Neural cell (in vitro differentiated cells): ENCODE results near the gene MBD4.
"Not testable (repeated sequence)": the region's sequence is repeated elsewhere in the genome, so short reads cannot be mapped to it uniquely, and the experiment has no call there.

Experiments
- EP300 ChIP-seq: fragments of 450-650 bp; conservative IDR thresholded peaks from 2 replicates; pipeline ENCODE4 v1.6.1; 2014; ENCODE audit warnings: antibody characterized with exemption, mild to moderate bottlenecking, moderate library complexity; ENCODE audit not compliant: poor library complexity, severe bottlenecking
- EZH2 ChIP-seq: fragments of 200-600, 300-800 bp; shearing (Covaris generic), sonication (generic); IDR thresholded peaks from 2 replicates; pipeline ENCODE4 v1.6.1; 2014; ENCODE audit warnings: antibody characterized with exemption, low read length, borderline replicate concordance, mild to moderate bottlenecking; ENCODE audit not compliant: insufficient read depth, poor library complexity, severe bottlenecking
- MXI1 ChIP-seq: fragments of 450-650 bp; conservative IDR thresholded peaks from 2 replicates; pipeline ENCODE4 v1.6.1; 2014; ENCODE audit warnings: antibody characterized with exemption, mild to moderate bottlenecking; ENCODE audit not compliant: poor library complexity, severe bottlenecking
- POLR2AphosphoS5 ChIP-seq: IDR thresholded peaks from 2 replicates; pipeline ENCODE4 v1.6.1; 2012
- RAD21 ChIP-seq: fragments of 450-650 bp; conservative IDR thresholded peaks from 2 replicates; pipeline ENCODE4 v1.6.1; 2014; ENCODE audit warnings: antibody characterized with exemption, mild to moderate bottlenecking, moderate library complexity
- TF ChIP-seq, protein P1 (sequence below): fragments of 450-650 bp; IDR thresholded peaks from 2 replicates; pipeline ENCODE4 v1.5.1; 2014; ENCODE audit warnings: antibody characterized with exemption, mild to moderate bottlenecking, moderate library complexity; ENCODE audit not compliant: poor library complexity, severe bottlenecking
- TF ChIP-seq, protein P2 (sequence below): IDR thresholded peaks from 2 replicates; pipeline ENCODE4 v1.6.1; 2012; ENCODE audit warnings: borderline replicate concordance

GRCh38 chr3:129487868-129488335 lies 48.2 kb upstream of the MBD4 start:
- TF ChIP-seq EZH2, RAD21, EP300, POLR2AphosphoS5, MXI1: not testable (repeated sequence)
- TF ChIP-seq, protein P1, sequence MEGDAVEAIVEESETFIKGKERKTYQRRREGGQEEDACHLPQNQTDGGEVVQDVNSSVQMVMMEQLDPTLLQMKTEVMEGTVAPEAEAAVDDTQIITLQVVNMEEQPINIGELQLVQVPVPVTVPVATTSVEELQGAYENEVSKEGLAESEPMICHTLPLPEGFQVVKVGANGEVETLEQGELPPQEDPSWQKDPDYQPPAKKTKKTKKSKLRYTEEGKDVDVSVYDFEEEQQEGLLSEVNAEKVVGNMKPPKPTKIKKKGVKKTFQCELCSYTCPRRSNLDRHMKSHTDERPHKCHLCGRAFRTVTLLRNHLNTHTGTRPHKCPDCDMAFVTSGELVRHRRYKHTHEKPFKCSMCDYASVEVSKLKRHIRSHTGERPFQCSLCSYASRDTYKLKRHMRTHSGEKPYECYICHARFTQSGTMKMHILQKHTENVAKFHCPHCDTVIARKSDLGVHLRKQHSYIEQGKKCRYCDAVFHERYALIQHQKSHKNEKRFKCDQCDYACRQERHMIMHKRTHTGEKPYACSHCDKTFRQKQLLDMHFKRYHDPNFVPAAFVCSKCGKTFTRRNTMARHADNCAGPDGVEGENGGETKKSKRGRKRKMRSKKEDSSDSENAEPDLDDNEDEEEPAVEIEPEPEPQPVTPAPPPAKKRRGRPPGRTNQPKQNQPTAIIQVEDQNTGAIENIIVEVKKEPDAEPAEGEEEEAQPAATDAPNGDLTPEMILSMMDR: not testable (repeated sequence)
- TF ChIP-seq, protein P2, sequence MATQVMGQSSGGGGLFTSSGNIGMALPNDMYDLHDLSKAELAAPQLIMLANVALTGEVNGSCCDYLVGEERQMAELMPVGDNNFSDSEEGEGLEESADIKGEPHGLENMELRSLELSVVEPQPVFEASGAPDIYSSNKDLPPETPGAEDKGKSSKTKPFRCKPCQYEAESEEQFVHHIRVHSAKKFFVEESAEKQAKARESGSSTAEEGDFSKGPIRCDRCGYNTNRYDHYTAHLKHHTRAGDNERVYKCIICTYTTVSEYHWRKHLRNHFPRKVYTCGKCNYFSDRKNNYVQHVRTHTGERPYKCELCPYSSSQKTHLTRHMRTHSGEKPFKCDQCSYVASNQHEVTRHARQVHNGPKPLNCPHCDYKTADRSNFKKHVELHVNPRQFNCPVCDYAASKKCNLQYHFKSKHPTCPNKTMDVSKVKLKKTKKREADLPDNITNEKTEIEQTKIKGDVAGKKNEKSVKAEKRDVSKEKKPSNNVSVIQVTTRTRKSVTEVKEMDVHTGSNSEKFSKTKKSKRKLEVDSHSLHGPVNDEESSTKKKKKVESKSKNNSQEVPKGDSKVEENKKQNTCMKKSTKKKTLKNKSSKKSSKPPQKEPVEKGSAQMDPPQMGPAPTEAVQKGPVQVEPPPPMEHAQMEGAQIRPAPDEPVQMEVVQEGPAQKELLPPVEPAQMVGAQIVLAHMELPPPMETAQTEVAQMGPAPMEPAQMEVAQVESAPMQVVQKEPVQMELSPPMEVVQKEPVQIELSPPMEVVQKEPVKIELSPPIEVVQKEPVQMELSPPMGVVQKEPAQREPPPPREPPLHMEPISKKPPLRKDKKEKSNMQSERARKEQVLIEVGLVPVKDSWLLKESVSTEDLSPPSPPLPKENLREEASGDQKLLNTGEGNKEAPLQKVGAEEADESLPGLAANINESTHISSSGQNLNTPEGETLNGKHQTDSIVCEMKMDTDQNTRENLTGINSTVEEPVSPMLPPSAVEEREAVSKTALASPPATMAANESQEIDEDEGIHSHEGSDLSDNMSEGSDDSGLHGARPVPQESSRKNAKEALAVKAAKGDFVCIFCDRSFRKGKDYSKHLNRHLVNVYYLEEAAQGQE: not testable (repeated sequence)
